ENCODE data around the gene MAPK8IP2. TPM values are rescaled to one million over a fixed set of nuclear protein-coding genes. Genes with fewer than 3 reads are reported as not detected.
"Not testable (repeated sequence)": the region's sequence is repeated elsewhere in the genome, so short reads cannot be mapped to it uniquely, and the experiment has no call there.

Gene MAPK8IP2
- total RNA-seq, 1 donor from 2014 or later, result 2.8 TPM

DNA sequence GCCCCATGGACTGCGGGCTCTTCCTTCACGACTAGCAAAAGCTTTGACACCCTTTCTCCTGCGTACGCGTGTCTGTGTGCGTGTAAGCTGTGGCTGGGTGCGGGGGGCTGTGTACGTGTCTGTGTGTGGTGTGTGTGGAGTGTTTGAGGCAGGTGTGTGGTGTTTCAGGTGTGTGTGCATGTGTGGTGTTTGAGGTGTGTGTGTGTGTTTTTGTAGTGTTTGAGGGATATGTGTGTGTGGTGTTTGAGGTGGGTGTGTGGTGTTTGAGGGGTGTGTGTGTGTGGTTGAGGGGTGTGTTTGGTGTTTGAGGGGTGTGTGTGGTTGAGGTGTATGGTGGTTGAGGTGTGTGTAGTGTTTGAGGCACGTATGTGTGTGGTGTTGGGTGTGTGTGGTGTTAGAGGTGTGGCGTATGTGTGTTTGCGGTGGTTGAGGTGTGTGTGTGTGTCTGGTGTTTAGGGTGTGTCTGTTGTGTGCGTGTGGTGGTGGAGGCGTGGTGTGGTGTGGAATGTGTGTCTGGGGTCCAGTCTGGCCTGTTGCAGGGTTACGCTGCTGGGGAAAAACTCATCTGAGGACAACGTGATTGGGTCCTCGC is 28.0 kb downstream of the MAPK8IP2 start:
- Mint-ChIP-seq H3K27me3 (ENCODE audit: unreplicated experiment) (peaks cover 2% of the 10 kb centered on the region), H3K4me3 (ENCODE audit: unreplicated experiment) (peak overlapping the region; percentile 82), H3K4me1 (ENCODE audit: unreplicated experiment) (peaks cover 10% of the 10 kb centered on the region), H3K36me3 (ENCODE audit: unreplicated experiment) (no peaks in the 10 kb centered on the region), H3K9me3 (ENCODE audit: unreplicated experiment) (no peaks in the 10 kb centered on the region), H3K27ac (ENCODE audit: unreplicated experiment) (peak overlapping the region; percentile 35)
- DNase-seq (ENCODE audit: extremely low spot score, unreplicated experiment), result no peak
- TF ChIP-seq, protein P1, sequence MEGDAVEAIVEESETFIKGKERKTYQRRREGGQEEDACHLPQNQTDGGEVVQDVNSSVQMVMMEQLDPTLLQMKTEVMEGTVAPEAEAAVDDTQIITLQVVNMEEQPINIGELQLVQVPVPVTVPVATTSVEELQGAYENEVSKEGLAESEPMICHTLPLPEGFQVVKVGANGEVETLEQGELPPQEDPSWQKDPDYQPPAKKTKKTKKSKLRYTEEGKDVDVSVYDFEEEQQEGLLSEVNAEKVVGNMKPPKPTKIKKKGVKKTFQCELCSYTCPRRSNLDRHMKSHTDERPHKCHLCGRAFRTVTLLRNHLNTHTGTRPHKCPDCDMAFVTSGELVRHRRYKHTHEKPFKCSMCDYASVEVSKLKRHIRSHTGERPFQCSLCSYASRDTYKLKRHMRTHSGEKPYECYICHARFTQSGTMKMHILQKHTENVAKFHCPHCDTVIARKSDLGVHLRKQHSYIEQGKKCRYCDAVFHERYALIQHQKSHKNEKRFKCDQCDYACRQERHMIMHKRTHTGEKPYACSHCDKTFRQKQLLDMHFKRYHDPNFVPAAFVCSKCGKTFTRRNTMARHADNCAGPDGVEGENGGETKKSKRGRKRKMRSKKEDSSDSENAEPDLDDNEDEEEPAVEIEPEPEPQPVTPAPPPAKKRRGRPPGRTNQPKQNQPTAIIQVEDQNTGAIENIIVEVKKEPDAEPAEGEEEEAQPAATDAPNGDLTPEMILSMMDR (IDR thresholded peaks at IDR 0.05), result no peak

- peaks cover 15% of the 10 kb centered on the region for H3K27me3 Mint-ChIP-seq (ENCODE audit: unreplicated experiment)
- no peaks in the 10 kb centered on the region for H3K9me3 Mint-ChIP-seq (ENCODE audit: unreplicated experiment)
- H3K27ac Mint-ChIP-seq (ENCODE audit: unreplicated experiment), result no peak overlapping the region
- no peaks in the 10 kb centered on the region for H3K36me3 Mint-ChIP-seq (ENCODE audit: unreplicated experiment)
- no peak for DNase-seq (ENCODE audit: extremely low spot score, unreplicated experiment)
- TF ChIP-seq, protein P1 (IDR thresholded peaks at IDR 0.05), result no peak
- peaks cover 10% of the 10 kb centered on the region for H3K4me1 Mint-ChIP-seq (ENCODE audit: unreplicated experiment)
- no peak overlapping the region for H3K4me3 Mint-ChIP-seq (ENCODE audit: unreplicated experiment)
Observed at GRCh38 chr22:50630376-50630775, 29.8 kb downstream of the MAPK8IP2 start.

- no peaks in the 10 kb centered on the region for H3K9me3 Mint-ChIP-seq (ENCODE audit: unreplicated experiment)
- no peak overlapping the region for H3K27ac Mint-ChIP-seq (ENCODE audit: unreplicated experiment)
- H3K36me3 Mint-ChIP-seq (ENCODE audit: unreplicated experiment), result no peaks in the 10 kb centered on the region
- TF ChIP-seq, protein P1 (IDR thresholded peaks at IDR 0.05), result no peak
- peaks cover 15% of the 10 kb centered on the region for H3K27me3 Mint-ChIP-seq (ENCODE audit: unreplicated experiment)
- H3K4me1 Mint-ChIP-seq (ENCODE audit: unreplicated experiment), result peaks cover 10% of the 10 kb centered on the region
- H3K4me3 Mint-ChIP-seq (ENCODE audit: unreplicated experiment), result no peak overlapping the region
- no peak for DNase-seq (ENCODE audit: extremely low spot score, unreplicated experiment)
Observed at GRCh38 chr22:50633086-50633485, 32.5 kb downstream of the MAPK8IP2 start.

DNA sequence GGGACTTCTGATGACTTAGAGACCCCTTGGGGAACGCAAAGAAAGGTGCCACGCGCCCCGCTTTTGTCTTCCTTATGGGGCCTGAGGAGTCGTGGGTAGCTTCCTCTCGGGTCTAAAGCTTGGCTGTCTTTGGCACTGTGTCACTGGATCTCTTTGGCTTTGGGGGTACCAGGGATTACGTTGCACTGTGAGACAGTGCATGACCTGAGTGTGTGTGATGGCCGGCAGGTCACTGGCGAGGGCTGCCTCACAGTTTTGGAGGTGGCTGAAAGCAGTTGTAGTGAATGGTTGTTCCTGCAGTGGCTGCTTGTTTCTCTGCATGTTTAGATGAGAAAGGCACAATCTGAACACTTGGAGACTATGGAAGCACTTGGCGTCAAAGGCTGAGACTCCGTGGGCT is 33.2 kb downstream of the MAPK8IP2 start:
- DNase-seq (ENCODE audit: extremely low spot score, unreplicated experiment), result no peak
- Mint-ChIP-seq H3K27ac (ENCODE audit: unreplicated experiment) (no peak overlapping the region), H3K27me3 (ENCODE audit: unreplicated experiment) (peaks cover 15% of the 10 kb centered on the region), H3K4me1 (ENCODE audit: unreplicated experiment) (peaks cover 3% of the 10 kb centered on the region), H3K9me3 (ENCODE audit: unreplicated experiment) (no peaks in the 10 kb centered on the region), H3K4me3 (ENCODE audit: unreplicated experiment) (no peak overlapping the region), H3K36me3 (ENCODE audit: unreplicated experiment) (no peaks in the 10 kb centered on the region)
- TF ChIP-seq, protein P1 (IDR thresholded peaks at IDR 0.05), result no peak

- no peaks in the 10 kb centered on the region for H3K36me3 Mint-ChIP-seq (ENCODE audit: unreplicated experiment)
- TF ChIP-seq, protein P1 (IDR thresholded peaks at IDR 0.05), result no peak
- no peaks in the 10 kb centered on the region for H3K4me1 Mint-ChIP-seq (ENCODE audit: unreplicated experiment)
- no peak for DNase-seq (ENCODE audit: extremely low spot score, unreplicated experiment)
- peaks cover 15% of the 10 kb centered on the region for H3K27me3 Mint-ChIP-seq (ENCODE audit: unreplicated experiment)
- H3K4me3 Mint-ChIP-seq (ENCODE audit: unreplicated experiment), result no peak overlapping the region
- H3K27ac Mint-ChIP-seq (ENCODE audit: unreplicated experiment), result no peak overlapping the region
- no peaks in the 10 kb centered on the region for H3K9me3 Mint-ChIP-seq (ENCODE audit: unreplicated experiment)
Observed at GRCh38 chr22:50635591-50635990, 35.0 kb downstream of the MAPK8IP2 start.

DNA sequence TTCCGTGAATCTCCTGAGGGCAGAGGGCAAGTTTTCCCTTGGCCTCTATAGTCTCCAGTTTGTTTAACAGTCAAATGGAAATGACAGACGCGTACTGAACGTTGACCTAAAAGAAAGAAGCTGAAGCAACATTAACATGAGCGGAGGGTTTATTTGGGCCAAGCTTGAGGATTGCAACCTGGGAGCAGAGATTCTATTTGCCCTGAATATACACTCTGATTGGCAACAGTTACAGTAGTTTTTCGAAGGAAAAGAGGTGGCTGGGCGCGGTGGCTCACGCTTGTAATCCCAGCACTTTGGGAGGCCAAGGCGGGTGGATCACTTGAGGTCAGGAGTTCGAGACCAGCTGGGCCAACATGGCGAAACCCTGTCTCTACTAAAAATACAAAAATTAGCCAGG is 39.7 kb downstream of the MAPK8IP2 start:
- peaks cover 12% of the 10 kb centered on the region for H3K4me1 Mint-ChIP-seq (ENCODE audit: unreplicated experiment)
- H3K9me3 Mint-ChIP-seq (ENCODE audit: unreplicated experiment); H3K36me3 Mint-ChIP-seq (ENCODE audit: unreplicated experiment); H3K27me3 Mint-ChIP-seq (ENCODE audit: unreplicated experiment); DNase-seq (ENCODE audit: extremely low spot score, unreplicated experiment); H3K27ac Mint-ChIP-seq (ENCODE audit: unreplicated experiment); H3K4me3 Mint-ChIP-seq (ENCODE audit: unreplicated experiment): not testable (repeated sequence)

Measured in osteocyte (in vitro differentiated cells).